ENCODE data around the gene EVA1B. TPM values are rescaled to one million over a fixed set of nuclear protein-coding genes. Genes with fewer than 3 reads are reported as not detected.

Gene EVA1B
- total RNA-seq, 1 experiment from 2014 or later = 5.5 TPM

GRCh38 chr1:36304970-36305914 is 18.2 kb downstream of the EVA1B start:
- Mint-ChIP-seq H3K27ac (peak overlapping the region; percentile 48 to 96 (median 96); a peak in 5 of 7 replicates), H3K4me3 (peak overlapping the region; percentile 91 to 92), H3K4me1 (peaks cover 16 to 19% of the 10 kb centered on the region in 2 experiments), H3K9me3 (no peaks in the 10 kb centered on the region), H3K27me3 (ENCODE audit: low read depth) (no peaks in the 10 kb centered on the region; the same call in 1 of the 2 replicates), H3K36me3 (ENCODE audit: insufficient read depth in 1 of 3, low read depth in 3 of 3) (peaks cover 30 to 63% (median 62%) of the 10 kb centered on the region in 3 experiments)
- Histone ChIP-seq H3K9ac (ENCODE audit: extremely low read depth, insufficient read length, low read length) (no peak overlapping the region), H2BK120ac (ENCODE audit: low read depth, low read length, poor library complexity, severe bottlenecking) (no peak overlapping the region), H3K4me2 (ENCODE audit: insufficient read depth, insufficient read length, low read length) (peak overlapping the region; percentile 62), H4K5ac (ENCODE audit: insufficient read length, low read depth, low read length) (no peak overlapping the region), H4K8ac (replicated peaks; ENCODE audit: insufficient read length, low read depth, low read length) (no peak overlapping the region), H4K91ac (ENCODE audit: insufficient read length, low read depth, low read length) (no peak overlapping the region), H3K18ac (ENCODE audit: insufficient read length, low read depth, low read length) (no peak overlapping the region), H3K27ac (ENCODE audit: insufficient read length, low read depth, low read length) (no peak overlapping the region), H3K23me2 (ENCODE audit: insufficient read length, low read depth, low read length, poor library complexity, severe bottlenecking) (peaks cover 8% of the 10 kb centered on the region), H3K14ac (ENCODE audit: insufficient read depth, low read length) (no peak overlapping the region), H3K9me3 (ENCODE audit: control insufficient read depth, low read depth, low read length) (no peaks in the 10 kb centered on the region), H3K79me2 (ENCODE audit: insufficient read depth, low read length) (no peaks in the 10 kb centered on the region), H3K23ac (ENCODE audit: insufficient read length, low read depth, low read length) (no peak overlapping the region), H4K20me1 (ENCODE audit: control insufficient read depth, insufficient read depth, insufficient read length) (no peaks in the 10 kb centered on the region), H2AFZ (ENCODE audit: low read length) (no peak overlapping the region), H2BK5ac (ENCODE audit: insufficient read length, low read length) (no peak overlapping the region), H3K56ac (ENCODE audit: insufficient read length, low read depth, low read length) (no peak overlapping the region), H2BK20ac (ENCODE audit: low read depth, low read length, poor library complexity, severe bottlenecking) (no peak overlapping the region), H3T11ph (ENCODE audit: low read length) (no peak overlapping the region), H3K27me3 (ENCODE audit: insufficient read depth, low read length) (no peaks in the 10 kb centered on the region), H2BK12ac (ENCODE audit: insufficient read length, low read depth, low read length) (no peak overlapping the region), H3K79me1 (ENCODE audit: insufficient read depth, low read depth, low read length, poor library complexity, severe bottlenecking) (no peaks in the 10 kb centered on the region), H3K4ac (ENCODE audit: low read depth, low read length) (no peak overlapping the region), H2BK15ac (ENCODE audit: low read depth, low read length) (no peak overlapping the region), H2AK5ac (ENCODE audit: insufficient read length, low read length) (no peak overlapping the region), H3K4me1 (ENCODE audit: insufficient read depth, low read length) (peaks cover 3% of the 10 kb centered on the region; the same call in 1 of the 2 replicates)
- no peak for TF ChIP-seq CTCF (conservative IDR thresholded peaks at IDR 0.05)
- WGBS (ENCODE audit: extremely low coverage, insufficient read length, low lambda C conversion rate) = no CpG with 5 or more reads among the region's 10 CpGs
- no peak for DNase-seq

Measured in H9 (cell line).